HEK293T (cell line): ENCODE data around the gene KLC3.

Experiments
- CTCF ChIA-PET: fragments of 350-600 bp; formaldehyde crosslinking; extraction: SDS; loops from one replicate; lab custom pipeline; 2021; ENCODE audit warnings: antibody characterized with exemption, inconsistent platforms; lab: Yijun Ruan, JAX
- POLR2A ChIA-PET: fragments of 350-600 bp; formaldehyde crosslinking; extraction: SDS; loops from one replicate; lab custom pipeline; 2020; ENCODE audit warnings: antibody characterized with exemption, inconsistent platforms; lab: Yijun Ruan, JAX
- DNase-seq: peaks from one replicate; pipeline ENCODE4 v3.0.0; 2012; ENCODE audit warnings: mixed read lengths; ENCODE audit errors: extremely low spot score
- ARNT ChIP-seq: fragments of 450-650 bp; IDR thresholded peaks from 2 replicates; pipeline ENCODE4 v1.6.1; 2017; ENCODE audit warnings: mild to moderate bottlenecking
- BHLHE40 ChIP-seq: fragments of 450-650 bp; IDR thresholded peaks from 2 replicates; pipeline ENCODE4 v1.6.1; 2016; ENCODE audit warnings: mild to moderate bottlenecking, moderate library complexity, borderline replicate concordance
- CTBP1 ChIP-seq: fragments of 450-650 bp; IDR thresholded peaks from 2 replicates; pipeline ENCODE4 v1.6.1; 2016; ENCODE audit warnings: borderline replicate concordance
- ELF4 ChIP-seq: fragments of 450-650 bp; IDR thresholded peaks from 2 replicates; pipeline ENCODE4 v1.6.1; 2017; ENCODE audit warnings: antibody characterized with exemption
- FOXA1 ChIP-seq: fragments of 450-650 bp; IDR thresholded peaks from 2 replicates; pipeline ENCODE4 v1.6.1; 2016; ENCODE audit warnings: mild to moderate bottlenecking
- FOXK2 ChIP-seq: fragments of 450-650 bp; IDR thresholded peaks from 2 replicates; pipeline ENCODE4 v1.6.1; 2016; ENCODE audit warnings: mild to moderate bottlenecking
- FOXM1 ChIP-seq: fragments of 450-650 bp; IDR thresholded peaks from 2 replicates; pipeline ENCODE4 v1.6.1; 2017; ENCODE audit warnings: mild to moderate bottlenecking, borderline replicate concordance
- HDGF ChIP-seq: fragments of 450-650 bp; IDR thresholded peaks from 2 replicates; pipeline ENCODE4 v1.6.1; 2017; ENCODE audit warnings: antibody characterized with exemption, borderline replicate concordance
- L3MBTL2 ChIP-seq: fragments of 450-650 bp; conservative IDR thresholded peaks from 2 replicates; pipeline ENCODE4 v1.6.1; 2016; ENCODE audit warnings: mild to moderate bottlenecking
- LEF1 ChIP-seq: fragments of 450-650 bp; IDR thresholded peaks from 2 replicates; pipeline ENCODE4 v1.6.1; 2017; ENCODE audit warnings: mild to moderate bottlenecking, borderline replicate concordance
- NFRKB ChIP-seq: fragments of 450-650 bp; IDR thresholded peaks from 2 replicates; pipeline ENCODE4 v1.6.1; 2016; ENCODE audit warnings: mild to moderate bottlenecking, moderate library complexity
- PKNOX1 ChIP-seq: fragments of 450-650 bp; IDR thresholded peaks from 2 replicates; pipeline ENCODE4 v1.6.1; 2016
- SP1 ChIP-seq: fragments of 450-650 bp; IDR thresholded peaks from 2 replicates; pipeline ENCODE4 v1.6.1; 2017
- SUZ12 ChIP-seq: fragments of 450-650 bp; IDR thresholded peaks from 2 replicates; pipeline ENCODE4 v1.6.1; 2016; ENCODE audit warnings: mild to moderate bottlenecking
- TARDBP ChIP-seq: fragments of 450-650 bp; IDR thresholded peaks from 2 replicates; pipeline ENCODE4 v1.6.1; 2016
- ZNF384 ChIP-seq: fragments of 450-650 bp; IDR thresholded peaks from 2 replicates; pipeline ENCODE4 v1.6.1; 2016

KLC3 gene

GRCh38 chr19:45336696-45337251, 3.8 kb upstream of the KLC3 start:
- TF ChIP-seq ZNF384 (no peak), L3MBTL2 (no peak)
- CTCF ChIA-PET = no interaction called here
- no peak for DNase-seq
- POLR2A ChIA-PET = no interaction called here

DNA sequence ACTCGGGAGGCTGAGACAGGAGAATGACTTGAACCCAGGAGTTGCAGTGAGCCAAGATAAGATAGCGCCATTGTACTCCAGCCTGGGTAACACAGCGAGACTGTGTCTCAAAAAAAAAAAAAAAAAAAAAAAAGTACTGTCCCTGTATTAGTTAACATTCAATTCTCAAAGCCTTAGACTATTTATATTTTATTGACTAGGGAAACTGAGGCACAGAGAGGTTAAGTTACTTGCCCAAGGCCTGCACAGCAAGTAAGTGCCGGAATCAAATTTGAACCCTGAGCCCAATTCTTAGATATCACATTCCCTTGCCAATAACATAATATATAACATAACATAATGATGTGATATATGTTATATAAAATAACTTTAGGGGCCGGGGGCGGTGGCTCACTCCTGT, 921 bp upstream of the KLC3 start:
- DNase-seq = no peak
- TF ChIP-seq CTBP1 (no peak), BHLHE40 (no peak), SP1 (no peak), ZNF384 (peak; percentile 62)
- ChIA-PET POLR2A (no interaction called here), CTCF (no interaction called here)

GRCh38 chr19:45340899-45341453, 426 bp downstream of the KLC3 start:
- no peak for DNase-seq
- ChIA-PET POLR2A (no interaction called here), CTCF (no interaction called here)
- no peak for TF ChIP-seq ELF4
- no peak for TF ChIP-seq L3MBTL2
- TF ChIP-seq TARDBP = no peak
- no peak for TF ChIP-seq NFRKB
- no peak for TF ChIP-seq HDGF
- no peak for TF ChIP-seq FOXA1
- TF ChIP-seq ZNF384 = no peak
- TF ChIP-seq SUZ12 = no peak
- no peak for TF ChIP-seq BHLHE40
- TF ChIP-seq CTBP1 = no peak
- TF ChIP-seq FOXM1 = no peak
- TF ChIP-seq SP1 = no peak
- TF ChIP-seq ARNT = no peak

GRCh38 chr19:45342911-45343310, 2.4 kb downstream of the KLC3 start:
- ChIA-PET CTCF (no interaction called here), POLR2A (no interaction called here)
- TF ChIP-seq CTBP1 (no peak), FOXK2 (no peak), HDGF (no peak), SUZ12 (no peak), ARNT (no peak), TARDBP (no peak), ZNF384 (no peak), BHLHE40 (no peak), SP1 (no peak), PKNOX1 (no peak), FOXM1 (no peak), ELF4 (no peak), FOXA1 (no peak), NFRKB (no peak), L3MBTL2 (no peak)
- no peak for DNase-seq

GRCh38 chr19:45344621-45345505, 4.3 kb downstream of the KLC3 start:
- TF ChIP-seq FOXK2 (no peak), L3MBTL2 (no peak), LEF1 (no peak), FOXM1 (no peak)
- ChIA-PET CTCF (no interaction called here), POLR2A (interaction anchor here (0.6 to 1.1 kb wide), 3 partner anchors 9 to 167 kb away, joined by 3 read pairs; no protein-coding TSS in a partner anchor)
- no peak for DNase-seq

DNA sequence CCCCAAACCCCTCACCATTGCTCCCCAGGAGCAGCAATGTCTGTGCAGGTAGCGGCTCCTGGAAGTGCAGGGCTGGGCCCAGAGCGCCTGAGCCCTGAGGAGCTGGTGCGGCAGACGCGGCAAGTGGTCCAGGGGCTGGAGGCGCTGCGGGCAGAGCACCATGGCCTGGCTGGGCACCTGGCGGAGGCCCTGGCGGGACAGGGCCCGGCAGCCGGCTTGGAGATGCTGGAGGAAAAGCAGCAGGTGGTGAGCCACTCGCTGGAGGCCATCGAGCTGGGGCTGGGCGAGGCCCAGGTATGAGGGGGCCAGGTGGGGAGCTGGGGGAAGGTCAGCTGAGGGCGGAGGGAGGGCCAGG, 4.9 kb downstream of the KLC3 start:
- CTCF ChIA-PET = no interaction called here
- POLR2A ChIA-PET = interaction anchor here (0.9 to 1.1 kb wide), 2 partner anchors 8 to 168 kb away, joined by 3 read pairs; no protein-coding TSS in a partner anchor
- TF ChIP-seq HDGF (no peak), ZNF384 (no peak), BHLHE40 (no peak), LEF1 (no peak), ARNT (no peak)
- DNase-seq = no peak

DNA sequence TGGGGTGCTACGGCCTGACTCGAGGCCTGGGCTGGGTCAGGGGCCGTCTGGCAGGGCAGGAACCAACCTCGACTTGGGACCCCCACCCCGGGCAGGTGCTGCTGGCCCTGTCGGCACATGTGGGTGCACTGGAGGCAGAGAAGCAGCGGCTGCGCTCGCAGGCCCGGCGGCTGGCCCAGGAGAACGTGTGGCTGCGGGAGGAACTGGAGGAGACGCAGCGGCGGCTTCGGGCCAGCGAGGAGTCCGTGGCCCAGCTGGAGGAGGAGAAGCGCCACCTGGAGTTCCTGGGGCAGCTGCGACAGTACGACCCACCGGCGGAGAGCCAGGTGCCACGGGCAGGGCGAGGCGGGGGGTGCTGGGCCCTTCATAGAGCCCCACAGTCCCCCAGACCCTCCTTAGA, 5.9 kb downstream of the KLC3 start:
- CTCF ChIA-PET = no interaction called here
- TF ChIP-seq ARNT (no peak), FOXA1 (no peak), SP1 (no peak), L3MBTL2 (no peak), HDGF (no peak), TARDBP (no peak), SUZ12 (no peak), FOXM1 (no peak), LEF1 (no peak), PKNOX1 (no peak), NFRKB (no peak), FOXK2 (no peak), CTBP1 (no peak), ZNF384 (no peak)
- no peak for DNase-seq
- POLR2A ChIA-PET = no interaction called here
